Osteoblast (primary cell): ENCODE data around the gene FFAR2. TPM values are rescaled to one million over a fixed set of nuclear protein-coding genes. Genes with fewer than 3 reads are reported as not detected.

Experiments used
- DNase-seq: peaks from one replicate; pipeline ENCODE4 v3.0.0; 2011; ENCODE audit warnings: low spot score, mixed read lengths; ENCODE audit not compliant: insufficient read length; ENCODE audit errors: missing footprints
- H2AFZ ChIP-seq: 2 replicates; pipeline ENCODE4 v1.6.0; 2011; ENCODE audit warnings: mild to moderate bottlenecking, low read length
- H3K27ac ChIP-seq: 2 replicates; pipeline ENCODE4 v1.5.1; 2011; ENCODE audit warnings: mild to moderate bottlenecking, low read depth, low read length, moderate library complexity
- H3K27me3 ChIP-seq: 2 replicates; pipeline ENCODE4 v1.6.0; 2012; ENCODE audit warnings: mild to moderate bottlenecking, control low read depth, inconsistent platforms, low read length, moderate library complexity; ENCODE audit not compliant: insufficient read depth
- H3K36me3 ChIP-seq: 2 replicates; pipeline ENCODE4 v1.5.1; 2011; ENCODE audit warnings: mild to moderate bottlenecking, low read length, control low read depth, moderate library complexity; ENCODE audit not compliant: insufficient read depth
- H3K4me1 ChIP-seq: 2 replicates; pipeline ENCODE4 v1.5.1; 2011; ENCODE audit warnings: mild to moderate bottlenecking, low read length, control low read depth, moderate library complexity; ENCODE audit not compliant: insufficient read depth
- H3K4me2 ChIP-seq: 2 replicates; pipeline ENCODE4 v1.6.0; 2011; ENCODE audit warnings: mild to moderate bottlenecking, low read length; ENCODE audit not compliant: insufficient read depth
- H3K4me3 ChIP-seq: fragments of 200-600 bp; sonication (generic); 3 replicates; pipeline ENCODE4 v1.5.1; 2012; ENCODE audit warnings: mild to moderate bottlenecking, low read length, inconsistent platforms; ENCODE audit not compliant: insufficient read depth
- H3K79me2 ChIP-seq: 2 replicates; pipeline ENCODE4 v1.6.0; 2012; ENCODE audit warnings: mild to moderate bottlenecking, low read length, control low read depth, inconsistent platforms; ENCODE audit not compliant: insufficient read depth
- H3K9me3 ChIP-seq: 2 replicates; pipeline ENCODE4 v1.5.1; 2011; ENCODE audit warnings: low read depth, low read length, control low read depth
- H4K20me1 ChIP-seq: 2 replicates; pipeline ENCODE4 v1.6.0; 2012; ENCODE audit warnings: mild to moderate bottlenecking, low read length, control low read depth; ENCODE audit not compliant: insufficient read depth
- total RNA-seq: library from RNA; depleted of rRNA; stranded (reverse); fragments of >200 nt; gene quantifications from 2 replicates; pipeline ENCODE4 v1.2.3, GENCODE V29; 2012
- TF ChIP-seq, protein P1 (sequence below): IDR thresholded peaks from 2 replicates; pipeline ENCODE4 v1.5.1; 2011; ENCODE audit warnings: mild to moderate bottlenecking, low read depth, low read length, moderate library complexity; ENCODE audit errors: extremely low read depth

FFAR2 gene
- total RNA-seq, 1 donor, result not detected

DNA sequence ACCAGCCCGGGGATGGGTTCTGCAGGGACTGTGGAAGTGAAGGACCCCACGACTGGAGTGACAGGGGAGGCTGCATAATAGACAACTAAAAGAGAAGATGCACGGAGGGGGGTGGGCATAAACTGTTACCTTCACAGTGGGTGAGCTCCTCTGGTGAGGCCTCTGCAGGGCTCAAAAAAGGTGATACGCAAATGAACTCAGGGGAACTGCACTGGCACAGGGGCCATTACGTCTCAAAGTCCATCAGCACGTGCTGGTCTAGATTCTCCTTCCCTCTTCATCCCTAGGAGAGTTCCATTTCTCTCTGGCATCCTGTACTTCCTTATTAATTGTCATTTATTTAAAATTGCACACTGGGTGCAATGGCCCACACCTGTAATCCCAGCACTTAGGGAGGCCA, 8.1 kb upstream of the FFAR2 start:
- H3K36me3 ChIP-seq, result no peaks in the 10 kb centered on the region
- no peak overlapping the region for H3K4me2 ChIP-seq
- no peak overlapping the region for H3K4me3 ChIP-seq
- no peaks in the 10 kb centered on the region for H3K9me3 ChIP-seq
- no peak overlapping the region for H3K27ac ChIP-seq
- no peak for DNase-seq
- peaks cover 20% of the 10 kb centered on the region for H3K27me3 ChIP-seq
- TF ChIP-seq, protein P1, sequence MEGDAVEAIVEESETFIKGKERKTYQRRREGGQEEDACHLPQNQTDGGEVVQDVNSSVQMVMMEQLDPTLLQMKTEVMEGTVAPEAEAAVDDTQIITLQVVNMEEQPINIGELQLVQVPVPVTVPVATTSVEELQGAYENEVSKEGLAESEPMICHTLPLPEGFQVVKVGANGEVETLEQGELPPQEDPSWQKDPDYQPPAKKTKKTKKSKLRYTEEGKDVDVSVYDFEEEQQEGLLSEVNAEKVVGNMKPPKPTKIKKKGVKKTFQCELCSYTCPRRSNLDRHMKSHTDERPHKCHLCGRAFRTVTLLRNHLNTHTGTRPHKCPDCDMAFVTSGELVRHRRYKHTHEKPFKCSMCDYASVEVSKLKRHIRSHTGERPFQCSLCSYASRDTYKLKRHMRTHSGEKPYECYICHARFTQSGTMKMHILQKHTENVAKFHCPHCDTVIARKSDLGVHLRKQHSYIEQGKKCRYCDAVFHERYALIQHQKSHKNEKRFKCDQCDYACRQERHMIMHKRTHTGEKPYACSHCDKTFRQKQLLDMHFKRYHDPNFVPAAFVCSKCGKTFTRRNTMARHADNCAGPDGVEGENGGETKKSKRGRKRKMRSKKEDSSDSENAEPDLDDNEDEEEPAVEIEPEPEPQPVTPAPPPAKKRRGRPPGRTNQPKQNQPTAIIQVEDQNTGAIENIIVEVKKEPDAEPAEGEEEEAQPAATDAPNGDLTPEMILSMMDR, result no peak
- H3K4me1 ChIP-seq, result peaks cover 7% of the 10 kb centered on the region
- no peaks in the 10 kb centered on the region for H4K20me1 ChIP-seq
- H3K79me2 ChIP-seq, result no peaks in the 10 kb centered on the region
- no peak overlapping the region for H2AFZ ChIP-seq

DNA sequence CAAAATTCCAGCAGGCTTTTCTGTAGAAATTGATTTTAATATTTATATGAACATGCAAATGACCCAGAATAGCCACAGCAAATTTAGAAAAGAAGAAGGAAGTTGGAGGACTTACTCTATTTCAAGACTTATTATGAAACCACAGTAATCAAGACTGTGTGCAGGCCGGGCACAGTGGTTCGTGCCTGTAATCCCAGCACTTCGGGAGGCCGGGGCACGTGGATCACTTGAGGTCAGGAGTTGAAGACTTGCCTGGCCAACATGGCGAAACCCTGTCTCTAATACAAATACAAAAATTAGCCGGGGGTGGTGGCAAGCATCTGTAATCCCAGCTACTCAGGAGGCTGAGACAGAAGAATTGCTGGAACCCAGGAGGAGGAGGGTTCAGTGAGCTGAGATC, 6.0 kb upstream of the FFAR2 start:
- H3K4me3 ChIP-seq, result no peak overlapping the region
- no peak overlapping the region for H2AFZ ChIP-seq
- H4K20me1 ChIP-seq, result no peaks in the 10 kb centered on the region
- H3K4me2 ChIP-seq, result no peak overlapping the region
- TF ChIP-seq, protein P1, result no peak
- H3K36me3 ChIP-seq, result no peaks in the 10 kb centered on the region
- no peak for DNase-seq
- H3K9me3 ChIP-seq, result no peaks in the 10 kb centered on the region
- no peaks in the 10 kb centered on the region for H3K4me1 ChIP-seq
- H3K27ac ChIP-seq, result no peak overlapping the region
- no peaks in the 10 kb centered on the region for H3K79me2 ChIP-seq
- H3K27me3 ChIP-seq, result peaks cover 4% of the 10 kb centered on the region

DNA sequence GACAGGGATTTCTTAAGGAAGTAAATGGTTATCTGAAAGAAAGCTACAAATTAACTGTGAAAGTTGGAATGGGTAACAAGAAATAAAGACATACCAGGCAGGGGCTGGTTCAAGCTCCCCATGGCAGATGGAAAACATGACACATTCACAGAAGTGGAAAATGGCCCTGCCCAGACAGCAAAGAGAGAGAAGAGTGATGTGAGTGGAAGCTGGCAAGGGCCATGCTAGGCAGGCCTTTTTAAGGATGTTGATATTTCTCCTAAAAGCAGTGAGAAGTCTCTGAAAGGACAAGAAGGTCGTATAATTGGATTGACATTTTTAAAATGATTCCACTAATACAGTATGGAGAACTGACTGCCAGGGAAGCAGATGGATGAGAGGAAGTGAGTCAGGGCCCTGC, 3.3 kb upstream of the FFAR2 start:
- Histone ChIP-seq H3K27me3 (peaks cover 5% of the 10 kb centered on the region), H3K4me3 (no peak overlapping the region), H3K9me3 (no peaks in the 10 kb centered on the region), H3K27ac (no peak overlapping the region), H2AFZ (no peak overlapping the region), H3K4me1 (no peaks in the 10 kb centered on the region), H3K36me3 (no peaks in the 10 kb centered on the region), H4K20me1 (no peaks in the 10 kb centered on the region), H3K4me2 (no peak overlapping the region), H3K79me2 (no peaks in the 10 kb centered on the region)
- DNase-seq, result no peak
- TF ChIP-seq, protein P1, result no peak

DNA sequence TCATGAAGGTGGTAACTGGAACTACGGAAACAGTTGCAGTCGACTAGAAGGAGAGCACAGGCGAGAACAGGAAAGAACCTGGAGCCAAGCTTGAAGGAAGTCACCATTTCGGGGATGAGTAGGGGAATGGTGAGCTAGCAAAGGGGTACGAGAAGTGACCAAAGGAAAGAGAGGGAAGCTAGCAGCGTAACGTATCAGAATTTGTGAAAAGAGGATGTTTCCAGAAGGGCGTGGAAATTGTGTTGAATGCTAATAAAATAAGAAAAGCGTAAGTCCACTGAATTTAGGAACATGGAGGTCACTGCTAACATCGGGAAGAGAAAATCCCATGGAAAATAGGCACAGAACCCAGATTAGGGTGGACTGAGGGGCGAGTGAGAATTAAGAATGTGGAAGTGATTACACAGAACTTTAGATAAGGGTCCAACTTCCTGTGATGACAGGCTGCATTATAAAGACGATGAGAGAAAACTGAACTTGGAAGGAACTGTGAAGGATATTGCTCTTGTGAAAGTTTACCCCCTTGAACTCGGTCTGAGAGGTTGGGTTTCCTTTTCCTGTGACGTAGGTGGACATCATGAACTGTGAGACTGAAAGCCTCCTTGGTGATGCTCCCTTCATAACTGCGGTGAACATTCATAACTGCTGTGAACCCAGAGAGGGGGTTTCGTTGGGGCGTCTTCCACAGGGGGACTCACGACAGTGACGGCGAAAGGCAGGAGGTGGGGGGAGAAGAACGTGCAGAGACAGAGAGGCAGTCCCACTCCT, 2.0 kb upstream of the FFAR2 start:
- H3K4me1 ChIP-seq, result no peaks in the 10 kb centered on the region

More for the DNA sequence above, 2.0 kb upstream of the FFAR2 start:
- no peaks in the 10 kb centered on the region for H3K36me3 ChIP-seq
- H3K4me2 ChIP-seq, result no peak overlapping the region
- TF ChIP-seq, protein P1, result no peak
- peaks cover 5% of the 10 kb centered on the region for H3K27me3 ChIP-seq
- no peak overlapping the region for H3K27ac ChIP-seq
- no peaks in the 10 kb centered on the region for H3K79me2 ChIP-seq
- no peaks in the 10 kb centered on the region for H4K20me1 ChIP-seq
- no peak overlapping the region for H2AFZ ChIP-seq
- no peak for DNase-seq
- no peaks in the 10 kb centered on the region for H3K9me3 ChIP-seq
- no peak overlapping the region for H3K4me3 ChIP-seq
